ENCODE data around the gene AKNA.

The AKNA gene

GRCh38 chr9:114370251-114370967 lies 17.4 kb downstream of the AKNA start:
- H3F3A ChIP-seq (ENCODE audit: insufficient read depth, low read length): peaks cover 8% of the 10 kb centered on the region
- no peaks in the 10 kb centered on the region for H4K20me1 ChIP-seq (ENCODE audit: insufficient read depth, low read length)
- H3K9me3 ChIP-seq (ENCODE audit: low read length): no peaks in the 10 kb centered on the region
- H3K4me3 ChIP-seq (ENCODE audit: low read depth, low read length, poor library complexity, severe bottlenecking): no peak overlapping the region
- no peaks in the 10 kb centered on the region for H3K9me2 ChIP-seq (ENCODE audit: low read depth, low read length)
- H3K4me2 ChIP-seq (ENCODE audit: low read length): peak overlapping the region; percentile 27
- H3K27me3 ChIP-seq (ENCODE audit: insufficient read depth, low read length): no peaks in the 10 kb centered on the region
- peak overlapping the region; percentile 99 for H3K27ac ChIP-seq (ENCODE audit: low read depth, low read length, poor library complexity, severe bottlenecking)
- H3K9ac ChIP-seq (ENCODE audit: low read length): peak overlapping the region; percentile 49
- peaks cover 52% of the 10 kb centered on the region; the same call in 1 of the 2 replicates for H3K36me3 ChIP-seq (ENCODE audit: insufficient read depth, low read length)
- no peak overlapping the region for H2AFZ ChIP-seq (ENCODE audit: low read length)
- H3K4me1 ChIP-seq (ENCODE audit: insufficient read depth, low read length, severe bottlenecking): peaks cover 97% of the 10 kb centered on the region
- TF ChIP-seq EZH2 (IDR thresholded peaks at IDR 0.05; ENCODE audit: borderline replicate concordance, low read length): no peak
- TF ChIP-seq CTCF (IDR thresholded peaks at IDR 0.05; ENCODE audit: low read length): no peak
- no peaks in the 10 kb centered on the region for H3K79me2 ChIP-seq (ENCODE audit: insufficient read depth, low read length)

GRCh38 chr9:114369216-114370130 lies 18.3 kb downstream of the AKNA start:
- Histone ChIP-seq H3F3A (ENCODE audit: insufficient read depth, low read length) (peaks cover 4% of the 10 kb centered on the region), H3K79me2 (ENCODE audit: insufficient read depth, low read length) (no peaks in the 10 kb centered on the region), H3K4me1 (ENCODE audit: insufficient read depth, low read length, severe bottlenecking) (peaks cover 97% of the 10 kb centered on the region), H3K27me3 (ENCODE audit: insufficient read depth, low read length) (no peaks in the 10 kb centered on the region), H3K4me3 (ENCODE audit: low read depth, low read length, poor library complexity, severe bottlenecking) (no peak overlapping the region), H3K9me2 (ENCODE audit: low read depth, low read length) (no peaks in the 10 kb centered on the region), H3K36me3 (ENCODE audit: insufficient read depth, low read length) (peaks cover 60% of the 10 kb centered on the region), H2AFZ (ENCODE audit: low read length) (no peak overlapping the region), H4K20me1 (ENCODE audit: insufficient read depth, low read length) (no peaks in the 10 kb centered on the region), H3K4me2 (ENCODE audit: low read length) (peak overlapping the region; percentile 27; the same call in 1 of the 2 replicates), H3K27ac (ENCODE audit: low read depth, low read length, poor library complexity, severe bottlenecking) (peak overlapping the region; percentile 99), H3K9me3 (ENCODE audit: low read length) (no peaks in the 10 kb centered on the region), H3K9ac (ENCODE audit: low read length) (peak overlapping the region; percentile 49; the same call in 1 of the 2 replicates)
- TF ChIP-seq CTCF (IDR thresholded peaks at IDR 0.05; ENCODE audit: low read length): no peak
- TF ChIP-seq EZH2 (IDR thresholded peaks at IDR 0.05; ENCODE audit: borderline replicate concordance, low read length): no peak

GRCh38 chr9:114367772-114368569 lies 19.8 kb downstream of the AKNA start:
- peaks cover 83% of the 10 kb centered on the region for H3K4me1 ChIP-seq (ENCODE audit: insufficient read depth, low read length, severe bottlenecking)
- H3K9me2 ChIP-seq (ENCODE audit: low read depth, low read length): no peaks in the 10 kb centered on the region
- peak overlapping the region; percentile 97 for H3K27ac ChIP-seq (ENCODE audit: low read depth, low read length, poor library complexity, severe bottlenecking)
- H3K79me2 ChIP-seq (ENCODE audit: insufficient read depth, low read length): no peaks in the 10 kb centered on the region
- H2AFZ ChIP-seq (ENCODE audit: low read length): no peak overlapping the region
- H3K4me2 ChIP-seq (ENCODE audit: low read length): peak overlapping the region; percentile 53
- H3K9me3 ChIP-seq (ENCODE audit: low read length): no peaks in the 10 kb centered on the region
- TF ChIP-seq EZH2 (IDR thresholded peaks at IDR 0.05; ENCODE audit: borderline replicate concordance, low read length): no peak
- TF ChIP-seq CTCF (IDR thresholded peaks at IDR 0.05; ENCODE audit: low read length): no peak
- no peaks in the 10 kb centered on the region for H4K20me1 ChIP-seq (ENCODE audit: insufficient read depth, low read length)
- peak overlapping the region; percentile 62 for H3K9ac ChIP-seq (ENCODE audit: low read length)
- peak overlapping the region; percentile 32 for H3K4me3 ChIP-seq (ENCODE audit: low read depth, low read length, poor library complexity, severe bottlenecking)
- no peaks in the 10 kb centered on the region for H3K27me3 ChIP-seq (ENCODE audit: insufficient read depth, low read length)
- peaks cover 4% of the 10 kb centered on the region; the same call in 1 of the 2 replicates for H3F3A ChIP-seq (ENCODE audit: insufficient read depth, low read length)
- H3K36me3 ChIP-seq (ENCODE audit: insufficient read depth, low read length): peaks cover 62% of the 10 kb centered on the region

All from OCI-LY1 (cell line).